GM23338 (cell line): ENCODE data around the gene OPN1MW3. TPM values are rescaled to one million over a fixed set of nuclear protein-coding genes. Genes with fewer than 3 reads are reported as not detected.

Experiments used
- ATAC-seq: fragments of 200-7000 bp; cut with Tn5 transposase; 3 replicates; pipeline ENCODE4 v1.9.1; 2020
- DNase-seq: peaks from one replicate; pipeline ENCODE4 v3.0.0-alpha.2; 2015; ENCODE audit warnings: low spot score
- H2AFZ ChIP-seq: fragments of 200-600 bp; sonication (generic); 2 replicates; pipeline ENCODE4 v1.8.0; 2016; ENCODE audit warnings: antibody characterized with exemption, mild to moderate bottlenecking, moderate library complexity
- H3F3A ChIP-seq: fragments of 200-600 bp; sonication (generic); replicated peaks from 2 replicates; pipeline ENCODE4 v1.8.0; 2017; ENCODE audit warnings: antibody characterized with exemption, mixed run types, low read depth
- H3K27ac ChIP-seq: fragments of 200-600 bp; sonication (generic); 2 replicates; pipeline ENCODE4 v1.6.1; 2016; ENCODE audit warnings: low read depth
- H3K27me3 ChIP-seq: fragments of 200-600 bp; sonication (generic); 2 replicates; pipeline ENCODE4 v1.8.0; 2016; ENCODE audit warnings: mild to moderate bottlenecking, mixed run types, moderate library complexity; ENCODE audit not compliant: insufficient read depth
- H3K36me3 ChIP-seq: fragments of 200-600 bp; sonication (generic); 2 replicates; pipeline ENCODE4 v1.8.0; 2016; ENCODE audit warnings: mild to moderate bottlenecking; ENCODE audit not compliant: insufficient read depth
- H3K4me1 ChIP-seq: fragments of 200-600 bp; sonication (generic); 2 replicates; pipeline ENCODE4 v1.8.0; 2016; ENCODE audit warnings: mild to moderate bottlenecking, moderate library complexity; ENCODE audit not compliant: insufficient read depth
- H3K4me2 ChIP-seq: fragments of 200-600 bp; sonication (generic); 2 replicates; pipeline ENCODE4 v1.7.1; 2017; ENCODE audit warnings: mixed run types
- H3K4me3 ChIP-seq: fragments of 200-600 bp; sonication (generic); 2 replicates; pipeline ENCODE4 v1.6.1; 2016; ENCODE audit warnings: mixed run types
- H3K79me2 ChIP-seq: fragments of 200-600 bp; sonication (generic); replicated peaks from 2 replicates; pipeline ENCODE4 v1.8.0; 2017; ENCODE audit warnings: mild to moderate bottlenecking; ENCODE audit not compliant: insufficient read depth
- H3K9me2 ChIP-seq: fragments of 200-600 bp; sonication (generic); 2 replicates; pipeline ENCODE4 v1.8.0; 2017; ENCODE audit not compliant: insufficient read depth
- H4K20me1 ChIP-seq: fragments of 200-600 bp; sonication (generic); replicated peaks from 2 replicates; pipeline ENCODE4 v1.8.0; 2017; ENCODE audit warnings: mild to moderate bottlenecking; ENCODE audit not compliant: insufficient read depth
- H3K27ac Mint-ChIP-seq: 2 replicates; pipeline ENCODE4 v1.8.0; 2020; ENCODE audit warnings: inconsistent platforms, mild to moderate bottlenecking, moderate library complexity, mixed read lengths
- H3K27me3 Mint-ChIP-seq: 3 replicates; pipeline ENCODE4 v1.8.0; 2022; ENCODE audit warnings: low read depth, mild to moderate bottlenecking, moderate library complexity, mixed read lengths, inconsistent platforms; ENCODE audit not compliant: insufficient read depth, poor library complexity
- H3K36me3 Mint-ChIP-seq: 3 replicates; pipeline ENCODE4 v1.8.0; 2021; ENCODE audit warnings: low read depth, mild to moderate bottlenecking, inconsistent platforms, moderate library complexity, mixed read lengths
- H3K4me1 Mint-ChIP-seq: 3 replicates; pipeline ENCODE4 v1.8.0; 2020; ENCODE audit warnings: mild to moderate bottlenecking, inconsistent platforms, mixed read lengths
- H3K4me3 Mint-ChIP-seq: 3 replicates; pipeline ENCODE4 v1.8.0; 2021; ENCODE audit warnings: moderate library complexity, mild to moderate bottlenecking, inconsistent platforms, mixed read lengths
- H3K9me3 Mint-ChIP-seq: 3 replicates; pipeline ENCODE4 v1.8.0; 2020; ENCODE audit warnings: moderate library complexity, mild to moderate bottlenecking, inconsistent platforms, mixed read lengths
- CTCF ChIP-seq, 2 experiments: fragments of 200-600 bp in 1 of 2; sonication (generic) in 1 of 2; conservative IDR thresholded peaks; 2 replicates each; pipeline versions ENCODE4 v1.5.1 to v1.6.1; 2016 to 2017; ENCODE audit warnings: antibody characterized with exemption in 2 of 2, low read depth in 2 of 2, mild to moderate bottlenecking in 2 of 2, moderate library complexity in 1 of 2
- ETS1 ChIP-seq: IDR thresholded peaks from 2 replicates; pipeline ENCODE4 v1.6.1; 2016; ENCODE audit warnings: antibody characterized with exemption
- EZH2 ChIP-seq: fragments of 200-600 bp; sonication (generic); IDR thresholded peaks from one replicate; pipeline ENCODE4 v1.8.0; 2017; ENCODE audit warnings: antibody characterized with exemption, mild to moderate bottlenecking, low read depth; ENCODE audit not compliant: unreplicated experiment
- EZH2phosphoT487 ChIP-seq: fragments of 200-600 bp; sonication (generic); IDR thresholded peaks from one replicate; pipeline ENCODE4 v1.8.1; 2018; ENCODE audit warnings: antibody characterized with exemption; ENCODE audit not compliant: unreplicated experiment
- JUNB ChIP-seq: IDR thresholded peaks from one replicate; pipeline ENCODE4 v1.6.1; 2016; ENCODE audit warnings: antibody characterized with exemption; ENCODE audit not compliant: unreplicated experiment
- NANOG ChIP-seq: IDR thresholded peaks from 2 replicates; pipeline ENCODE4 v1.6.1; 2016; ENCODE audit warnings: antibody characterized with exemption, borderline replicate concordance
- STAT1 ChIP-seq: IDR thresholded peaks from one replicate; pipeline ENCODE4 v1.6.1; 2016; ENCODE audit warnings: antibody characterized with exemption; ENCODE audit not compliant: unreplicated experiment
- ZNF331 ChIP-seq: fragments of 250-450 bp; sonication (Bioruptor Pico); IDR thresholded peaks from 2 replicates; pipeline ENCODE4 v1.5.0; 2020; ENCODE audit warnings: low read depth, mild to moderate bottlenecking, moderate library complexity
- ZNF462 ChIP-seq: fragments of 250-450 bp; sonication (Bioruptor Pico); IDR thresholded peaks from 2 replicates; pipeline ENCODE4 v1.5.0; 2020; ENCODE audit warnings: mild to moderate bottlenecking, moderate library complexity
- polyA plus RNA-seq: library from polyadenylated mRNA; unstranded; fragments of >200 nt; fragmentation: Nextera tagmentation; extraction: Ambion mirVana; gene quantifications from 2 replicates; pipeline ENCODE4 v1.2.1, GENCODE V29; 2016
- total RNA-seq: library from RNA; depleted of rRNA; stranded (reverse); fragments of >200 nt; shearing (Covaris generic); gene quantifications from 2 replicates; pipeline ENCODE4 v1.2.3, GENCODE V29; 2014

Gene OPN1MW3
- total and polyA plus RNA-seq, 2 experiments from 2014 or later = not detected

GRCh38 chrX:154312116-154312515 lies 54.7 kb downstream of the OPN1MW3 start:
- Mint-ChIP-seq H3K4me1 (peaks cover 7% of the 10 kb centered on the region; the same call in 2 of the 3 replicates), H3K9me3 (no peaks in the 10 kb centered on the region; the same call in 2 of the 3 replicates), H3K27ac (no peak overlapping the region), H3K4me3 (no peak overlapping the region), H3K36me3 (no peaks in the 10 kb centered on the region), H3K27me3 (peaks cover 4% of the 10 kb centered on the region)
- Histone ChIP-seq H4K20me1 (no peaks in the 10 kb centered on the region), H3K79me2 (no peaks in the 10 kb centered on the region), H3K27ac (no peak overlapping the region), H3K27me3 (no peaks in the 10 kb centered on the region), H3K4me2 (no peak overlapping the region), H2AFZ (no peak overlapping the region), H3F3A (no peaks in the 10 kb centered on the region), H3K4me3 (no peak overlapping the region), H3K4me1 (no peaks in the 10 kb centered on the region), H3K36me3 (no peaks in the 10 kb centered on the region), H3K9me2 (no peaks in the 10 kb centered on the region)
- no peak for ATAC-seq
- DNase-seq = no peak
- TF ChIP-seq JUNB (no peak), EZH2 (no peak), EZH2phosphoT487 (no peak), ZNF331 (CRISPR knock-in tag) (no peak), NANOG (no peak), CTCF (conservative IDR thresholded peaks at IDR 0.05; ENCODE audit: low read depth in 2 of 2) (no peak), ETS1 (no peak)

GRCh38 chrX:154313147-154313546 lies 55.8 kb downstream of the OPN1MW3 start:
- no peaks in the 10 kb centered on the region for H3K36me3 Mint-ChIP-seq
- no peak overlapping the region; the same call in 2 of the 3 replicates for H3K4me3 Mint-ChIP-seq
- Histone ChIP-seq H2AFZ (no peak overlapping the region), H3K4me1 (no peaks in the 10 kb centered on the region), H3K79me2 (no peaks in the 10 kb centered on the region), H3K36me3 (no peaks in the 10 kb centered on the region), H3K27me3 (no peaks in the 10 kb centered on the region), H4K20me1 (no peaks in the 10 kb centered on the region), H3K27ac (no peak overlapping the region), H3K4me3 (no peak overlapping the region), H3F3A (no peaks in the 10 kb centered on the region), H3K4me2 (no peak overlapping the region), H3K9me2 (no peaks in the 10 kb centered on the region)
- no peaks in the 10 kb centered on the region; the same call in 2 of the 3 replicates for H3K9me3 Mint-ChIP-seq
- DNase-seq = no peak
- H3K4me1 Mint-ChIP-seq = peaks cover 7% of the 10 kb centered on the region; the same call in 2 of the 3 replicates
- no peak overlapping the region for H3K27ac Mint-ChIP-seq
- ATAC-seq = no peak
- H3K27me3 Mint-ChIP-seq = no peaks in the 10 kb centered on the region
- TF ChIP-seq EZH2 (no peak), STAT1 (no peak), NANOG (no peak), JUNB (no peak), ZNF462 (CRISPR knock-in tag) (no peak)
